ENCODE measurements around the gene MTCH2.
A peak's percentile ranks its signal among the peaks of the same experiment; 100 is the strongest.
"Not testable (repeated sequence)": the region's sequence is repeated elsewhere in the genome, so short reads cannot be mapped to it uniquely, and the experiment has no call there.

MTCH2 gene

GRCh38 chr11:47642099-47642855 is at the start of gene MTCH2:
TSS of gene MTCH2 (minus strand) at chr11:47642559. CDS start at chr11:47642465, 94 bp downstream.
- peak; percentile 97 for DNase-seq (ENCODE audit: low spot score)

GRCh38 chr11:47691979-47692378 is 49.6 kb upstream of the MTCH2 start:
- DNase-seq (ENCODE audit: low spot score): no peak

GRCh38 chr11:47689480-47689879 is 47.1 kb upstream of the MTCH2 start:
- no peak for DNase-seq (ENCODE audit: low spot score)

GRCh38 chr11:47688991-47689390 is 46.6 kb upstream of the MTCH2 start:
- no peak for DNase-seq (ENCODE audit: low spot score)

- DNase-seq (ENCODE audit: low spot score): no peak
These were observed 45.8 kb upstream of the MTCH2 start for GRCh38 chr11:47688111-47688510.

GRCh38 chr11:47686704-47687103 is 44.3 kb upstream of the MTCH2 start:
- not testable (repeated sequence) for DNase-seq (ENCODE audit: low spot score)

- no peak for DNase-seq (ENCODE audit: low spot score)
These were observed 43.8 kb upstream of the MTCH2 start for GRCh38 chr11:47686151-47686550.

- DNase-seq (ENCODE audit: low spot score): no peak
These were observed 33.5 kb upstream of the MTCH2 start for GRCh38 chr11:47675851-47676250.

- no peak for DNase-seq (ENCODE audit: low spot score)
These were observed 29.9 kb upstream of the MTCH2 start for GRCh38 chr11:47672283-47672730.

GRCh38 chr11:47669856-47670255 is 27.5 kb upstream of the MTCH2 start:
- DNase-seq (ENCODE audit: low spot score): no peak

- no peak for DNase-seq (ENCODE audit: low spot score)
These were observed 26.3 kb upstream of the MTCH2 start for GRCh38 chr11:47668665-47669064.

GRCh38 chr11:47667555-47667954 is 25.2 kb upstream of the MTCH2 start:
- no peak for DNase-seq (ENCODE audit: low spot score)

GRCh38 chr11:47667135-47667534 is 24.8 kb upstream of the MTCH2 start:
- DNase-seq (ENCODE audit: low spot score): no peak

GRCh38 chr11:47664936-47665335 is 22.6 kb upstream of the MTCH2 start:
- not testable (repeated sequence) for DNase-seq (ENCODE audit: low spot score)

GRCh38 chr11:47661245-47661644 is 18.9 kb upstream of the MTCH2 start:
- no peak for DNase-seq (ENCODE audit: low spot score)

- DNase-seq (ENCODE audit: low spot score): no peak
These were observed 16.9 kb upstream of the MTCH2 start for GRCh38 chr11:47659276-47659675.

- DNase-seq (ENCODE audit: low spot score): no peak
These were observed 14.0 kb upstream of the MTCH2 start for GRCh38 chr11:47656260-47656885.

GRCh38 chr11:47651818-47652469 is 9.6 kb upstream of the MTCH2 start:
- DNase-seq (ENCODE audit: low spot score): no peak

- DNase-seq (ENCODE audit: low spot score): no peak
These were observed 6.9 kb upstream of the MTCH2 start for GRCh38 chr11:47649276-47649675.

- DNase-seq (ENCODE audit: low spot score): no peak
These were observed 3.7 kb upstream of the MTCH2 start for GRCh38 chr11:47646019-47646418.

- no peak for DNase-seq (ENCODE audit: low spot score)
These were observed 3.1 kb upstream of the MTCH2 start for GRCh38 chr11:47645500-47645899.

GRCh38 chr11:47641600-47642098 is 710 bp downstream of the MTCH2 start:
- no peak for DNase-seq (ENCODE audit: low spot score)

GRCh38 chr11:47640506-47640905 is 1.9 kb downstream of the MTCH2 start:
- DNase-seq (ENCODE audit: low spot score): not testable (repeated sequence)

Data from ecto neural progenitor cell (in vitro differentiated cells).